HG02970 (cell line): Measurements from ENCODE around the gene GPR32.
"Not testable (repeated sequence)": the region's sequence is repeated elsewhere in the genome, so short reads cannot be mapped to it uniquely, and the experiment has no call there.

ENCODE experiments used
- ATAC-seq: cut with Tn5 transposase; IDR thresholded peaks from one replicate; pipeline ENCODE4 v1.9.1; 2021; ENCODE audit warnings: mild to moderate bottlenecking, moderate library complexity, moderate number of reproducible peaks; ENCODE audit not compliant: unreplicated experiment, low FRiP score

The GPR32 gene, protein sequence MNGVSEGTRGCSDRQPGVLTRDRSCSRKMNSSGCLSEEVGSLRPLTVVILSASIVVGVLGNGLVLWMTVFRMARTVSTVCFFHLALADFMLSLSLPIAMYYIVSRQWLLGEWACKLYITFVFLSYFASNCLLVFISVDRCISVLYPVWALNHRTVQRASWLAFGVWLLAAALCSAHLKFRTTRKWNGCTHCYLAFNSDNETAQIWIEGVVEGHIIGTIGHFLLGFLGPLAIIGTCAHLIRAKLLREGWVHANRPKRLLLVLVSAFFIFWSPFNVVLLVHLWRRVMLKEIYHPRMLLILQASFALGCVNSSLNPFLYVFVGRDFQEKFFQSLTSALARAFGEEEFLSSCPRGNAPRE

DNA sequence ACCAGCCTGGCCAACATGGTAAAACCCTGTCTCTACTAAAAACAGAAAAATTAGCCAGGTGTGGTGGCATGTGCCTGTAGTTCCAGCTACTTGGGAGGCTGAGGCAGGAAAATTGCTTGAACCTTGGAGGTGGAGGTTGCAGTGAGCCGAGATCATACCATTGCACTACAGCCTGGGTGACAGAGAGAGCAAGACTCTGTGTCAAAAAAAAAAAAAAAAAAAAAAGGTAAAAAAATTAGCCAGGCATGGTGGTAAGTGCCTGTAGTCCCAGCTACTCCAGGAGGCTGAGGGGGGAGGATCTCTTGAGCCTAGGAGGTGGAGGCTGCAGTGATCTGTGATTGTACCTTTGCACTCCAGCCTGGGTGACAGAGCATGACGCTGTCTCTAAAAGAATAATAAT is at the start of gene GPR32:
TSS of gene GPR32 (plus strand) at position 301 of the 400 bp plus-strand sequence. CDS start 137 bp downstream, outside the sequence.
- not testable (repeated sequence) for ATAC-seq

DNA sequence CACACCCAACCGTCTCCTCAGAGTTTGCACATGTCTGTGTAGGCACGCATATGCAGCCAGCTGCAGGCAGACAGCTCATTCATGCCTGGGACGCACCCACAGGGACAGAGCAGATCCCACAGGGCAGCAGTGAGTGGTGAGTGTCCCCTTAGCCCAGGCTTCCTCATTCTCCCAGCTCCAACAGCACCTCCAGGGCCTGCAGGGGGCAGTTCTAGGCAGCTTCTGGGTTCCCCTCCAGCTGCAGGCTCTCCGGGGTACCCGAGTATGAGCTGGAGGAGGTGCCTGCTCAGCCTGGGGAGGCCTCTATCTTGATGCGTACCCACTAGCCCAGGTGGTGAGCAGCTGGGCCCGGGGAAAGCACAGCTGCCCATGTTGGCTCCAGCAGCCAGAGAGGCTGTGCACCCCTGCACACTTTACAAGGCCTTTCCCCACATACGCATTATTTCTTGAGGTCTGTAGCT is 49.3 kb upstream of the GPR32 start:
- ATAC-seq, result no peak

DNA sequence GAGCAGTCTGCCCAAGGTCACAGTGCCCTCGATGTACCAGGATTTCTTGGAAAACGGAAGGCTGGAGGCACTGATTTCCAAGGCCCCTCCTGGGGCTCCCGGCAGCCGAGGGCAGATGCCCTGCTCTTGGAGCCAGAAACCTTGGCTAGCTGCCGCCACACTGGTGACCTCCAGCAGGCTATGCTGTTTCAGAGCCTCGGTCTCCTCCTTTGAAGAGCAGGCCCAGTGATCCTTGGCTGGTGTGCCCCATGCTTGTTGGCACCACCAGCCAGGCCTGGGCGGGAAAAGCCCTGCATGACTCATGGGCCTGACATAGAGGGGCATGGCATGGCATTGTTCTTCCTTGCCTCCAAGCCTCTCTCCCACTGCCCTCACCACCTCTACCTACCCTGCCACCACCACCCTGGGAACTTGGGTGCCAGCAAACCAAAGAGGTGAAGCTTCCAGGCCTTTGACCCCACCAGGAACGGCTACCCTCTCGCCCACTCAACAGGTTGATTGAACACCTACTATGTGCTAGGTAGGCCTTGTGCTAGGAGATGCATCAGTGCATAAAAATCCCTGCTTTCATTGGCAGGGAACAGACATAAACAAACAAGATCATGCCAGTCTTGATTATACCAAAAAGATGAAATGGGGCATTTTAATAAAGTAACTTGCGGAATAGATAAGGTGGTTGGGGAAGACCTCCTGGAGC is 48.7 kb upstream of the GPR32 start:
- ATAC-seq, result no peak

DNA sequence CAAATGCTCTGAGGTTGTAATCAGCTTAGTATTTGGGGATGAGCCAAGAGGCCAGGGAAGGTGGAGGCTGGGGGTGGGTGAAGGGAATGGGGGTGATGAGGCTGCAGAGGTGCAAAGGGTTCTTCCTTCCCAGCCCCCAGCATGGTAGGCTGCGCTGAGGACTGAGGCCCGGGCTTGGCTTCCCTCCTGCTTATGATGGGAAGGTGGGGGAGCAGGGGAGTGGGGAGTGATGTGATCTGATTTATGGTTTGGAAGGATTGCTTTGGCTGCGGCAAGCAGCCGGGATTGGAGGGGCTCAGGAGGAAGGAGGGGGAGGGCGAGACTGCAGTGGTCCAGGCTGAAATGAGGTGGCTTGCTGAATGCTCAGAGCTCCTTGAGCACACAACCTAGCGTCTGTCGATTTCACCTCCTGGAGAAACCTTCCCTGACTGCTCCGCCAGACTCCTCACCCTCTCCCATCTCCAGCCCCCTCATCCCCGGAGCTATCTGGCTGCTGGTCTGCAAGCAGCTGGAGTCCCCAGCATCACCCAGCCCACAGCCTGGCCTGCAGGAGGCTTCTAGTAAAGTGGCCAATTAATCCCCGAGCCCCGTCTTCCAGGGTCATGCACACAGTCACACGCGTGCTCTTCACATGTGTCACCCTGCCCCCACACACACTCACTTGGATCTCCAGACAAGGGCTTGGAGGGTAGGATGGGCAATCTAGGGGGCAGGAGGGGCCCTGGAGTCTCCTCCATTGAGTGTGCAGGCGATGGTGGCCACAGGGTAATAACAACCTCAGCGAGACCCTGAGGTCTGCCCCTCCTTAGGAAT is 47.9 kb upstream of the GPR32 start:
- no peak for ATAC-seq

DNA sequence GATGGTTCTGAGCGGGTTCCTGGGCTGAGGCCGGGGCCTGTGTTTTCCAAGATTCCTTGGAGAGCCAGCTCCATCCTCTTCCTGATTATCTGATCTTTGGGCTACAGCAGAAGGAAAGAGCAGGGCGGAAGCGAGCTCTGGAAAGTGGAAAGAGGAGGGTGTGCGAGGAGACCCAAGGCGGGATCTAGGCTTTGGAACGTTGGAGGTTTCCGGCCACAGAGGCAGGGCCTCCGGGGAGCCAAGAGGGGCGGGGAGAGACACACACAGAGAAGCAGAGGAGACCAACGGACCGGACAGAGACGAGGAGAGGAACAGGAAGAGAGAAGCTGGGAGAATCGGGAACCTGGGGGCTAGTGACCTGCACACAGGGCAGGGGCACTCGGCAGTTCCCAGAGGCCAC is 47.2 kb upstream of the GPR32 start, which contains the start of gene CLEC11A:
TSS of gene CLEC11A (plus strand) at position 296 of the 400 bp plus-strand sequence. CDS start 162 bp downstream, outside the sequence.
- no peak for ATAC-seq

DNA sequence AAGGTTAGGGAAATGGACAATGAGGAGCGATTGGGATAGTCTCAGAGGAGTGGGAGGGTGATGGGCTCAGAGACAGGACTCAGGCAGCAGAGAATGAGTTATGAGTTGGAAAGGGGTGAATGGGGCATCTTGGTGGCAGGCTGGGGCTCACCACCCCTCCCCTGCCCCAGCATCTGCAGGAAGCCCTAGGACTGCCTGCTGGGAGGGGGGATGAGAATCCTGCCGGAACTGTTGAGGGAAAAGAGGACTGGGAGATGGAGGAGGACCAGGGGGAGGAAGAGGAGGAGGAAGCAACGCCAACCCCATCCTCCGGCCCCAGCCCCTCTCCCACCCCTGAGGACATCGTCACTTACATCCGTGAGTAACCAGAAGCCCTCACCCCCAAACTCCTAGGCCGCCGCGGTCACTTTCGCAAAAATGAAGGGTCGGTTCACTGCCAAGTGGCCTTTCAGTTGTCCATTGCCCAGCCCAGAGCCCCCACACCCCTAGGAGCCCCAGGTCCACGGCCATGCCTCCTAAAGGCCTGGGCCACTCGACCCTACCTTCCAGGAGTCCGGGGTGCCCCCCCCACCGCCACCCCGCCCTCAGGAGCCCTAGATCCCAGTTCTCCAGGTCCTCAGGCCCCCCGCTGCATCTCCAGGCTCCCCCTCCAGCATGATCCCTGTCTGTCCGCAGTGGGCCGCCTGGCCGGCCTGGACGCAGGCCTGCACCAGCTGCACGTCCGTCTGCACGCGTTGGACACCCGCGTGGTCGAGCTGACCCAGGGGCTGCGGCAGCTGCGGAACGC is 46.3 kb upstream of the GPR32 start:
- no peak for ATAC-seq

DNA sequence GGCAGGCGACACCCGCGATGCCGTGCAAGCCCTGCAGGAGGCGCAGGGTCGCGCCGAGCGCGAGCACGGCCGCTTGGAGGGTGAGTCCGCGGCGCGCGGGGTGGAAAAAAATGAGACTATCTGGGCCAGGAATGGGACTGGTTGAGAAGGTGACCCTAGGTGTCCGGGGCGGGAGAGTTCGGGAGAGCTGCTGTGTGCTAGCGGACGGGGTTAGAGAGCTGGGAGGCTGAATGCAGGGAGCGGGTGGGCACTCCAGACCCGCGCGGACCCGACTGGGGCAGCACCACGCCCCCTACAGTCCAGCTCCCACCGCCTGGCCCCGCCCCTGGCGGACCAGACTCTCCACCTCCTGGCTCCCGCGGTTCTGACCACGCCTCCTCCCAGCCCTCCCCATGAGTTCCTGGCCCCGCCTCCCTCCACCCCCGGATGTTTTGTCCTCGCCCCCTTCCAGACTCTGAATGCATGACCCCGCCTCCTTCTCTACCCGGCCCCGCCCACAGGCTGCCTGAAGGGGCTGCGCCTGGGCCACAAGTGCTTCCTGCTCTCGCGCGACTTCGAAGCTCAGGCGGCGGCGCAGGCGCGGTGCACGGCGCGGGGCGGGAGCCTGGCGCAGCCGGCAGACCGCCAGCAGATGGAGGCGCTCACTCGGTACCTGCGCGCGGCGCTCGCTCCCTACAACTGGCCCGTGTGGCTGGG is 45.6 kb upstream of the GPR32 start:
- peak; percentile 57 for ATAC-seq

DNA sequence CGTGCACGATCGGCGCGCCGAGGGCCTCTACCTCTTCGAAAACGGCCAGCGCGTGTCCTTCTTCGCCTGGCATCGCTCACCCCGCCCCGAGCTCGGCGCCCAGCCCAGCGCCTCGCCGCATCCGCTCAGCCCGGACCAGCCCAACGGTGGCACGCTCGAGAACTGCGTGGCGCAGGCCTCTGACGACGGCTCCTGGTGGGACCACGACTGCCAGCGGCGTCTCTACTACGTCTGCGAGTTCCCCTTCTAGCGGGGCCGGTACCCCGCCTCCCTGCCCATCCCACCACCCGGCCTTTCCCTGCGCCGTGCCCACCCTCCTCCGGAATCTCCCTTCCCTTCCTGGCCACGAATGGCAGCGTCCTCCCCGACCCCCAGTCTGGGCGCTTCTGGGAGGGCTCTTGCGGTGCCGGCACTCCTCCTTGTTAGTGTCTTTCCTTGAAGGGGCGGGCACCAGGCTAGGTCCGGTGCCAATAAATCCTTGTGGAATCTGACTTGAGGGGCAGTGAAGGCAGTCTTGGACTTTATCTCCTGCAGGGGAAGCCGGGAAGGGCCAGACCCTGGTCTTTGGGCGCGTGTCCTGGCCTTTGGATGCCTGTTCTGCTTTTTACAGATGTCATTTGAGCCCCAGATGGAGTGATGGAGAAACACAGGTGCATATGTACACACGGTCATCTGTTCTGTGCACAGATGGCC is 44.9 kb upstream of the GPR32 start:
- ATAC-seq, result no peak

DNA sequence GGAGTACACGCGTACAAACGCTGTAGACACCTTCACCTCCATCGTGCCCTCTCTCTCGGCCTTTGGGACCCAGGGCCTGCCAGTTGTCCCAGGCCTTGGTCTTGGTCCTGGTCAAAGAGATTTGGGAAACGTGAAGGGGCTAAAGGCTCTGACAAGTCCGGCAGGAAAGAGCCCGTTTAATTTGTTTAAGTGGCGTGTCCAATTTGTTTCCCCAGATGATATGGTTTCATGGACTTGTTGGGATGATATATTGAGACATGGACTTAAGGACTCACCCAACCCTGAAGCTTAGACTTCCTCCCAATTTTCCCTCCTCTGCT is 44.4 kb upstream of the GPR32 start:
- ATAC-seq, result no peak

DNA sequence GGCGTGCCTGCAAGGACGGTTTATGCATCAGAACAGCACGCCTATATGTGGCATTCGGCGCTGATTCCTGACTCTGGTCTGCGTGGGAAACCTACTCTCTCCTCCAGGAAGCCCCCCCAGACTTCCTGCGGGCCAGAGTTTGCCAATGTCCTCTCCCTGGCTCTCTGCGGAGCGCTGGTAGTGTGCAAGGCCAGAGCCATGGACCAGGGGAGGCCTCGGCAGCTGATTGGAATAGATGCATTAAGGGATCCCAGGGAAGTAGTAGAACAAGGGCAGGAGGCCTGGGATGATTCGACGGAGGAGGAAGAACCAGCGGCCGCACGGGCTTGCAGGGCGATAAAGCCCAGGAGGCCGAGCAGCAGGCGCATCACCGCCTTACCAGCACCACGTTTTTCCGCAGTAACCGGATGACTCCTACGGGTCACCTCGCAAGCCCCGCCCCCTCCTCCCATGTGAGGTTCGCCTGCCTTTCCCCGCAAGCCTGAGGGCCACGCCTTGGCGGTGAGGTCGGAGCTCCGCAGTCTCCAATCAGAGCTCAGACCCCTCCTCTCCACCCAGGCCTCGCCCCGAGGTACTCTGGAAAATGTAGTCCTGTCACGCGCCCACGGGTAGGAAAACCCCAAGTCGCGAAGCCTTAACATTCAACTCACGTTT is 42.1 kb upstream of the GPR32 start:
- ATAC-seq, result no peak

DNA sequence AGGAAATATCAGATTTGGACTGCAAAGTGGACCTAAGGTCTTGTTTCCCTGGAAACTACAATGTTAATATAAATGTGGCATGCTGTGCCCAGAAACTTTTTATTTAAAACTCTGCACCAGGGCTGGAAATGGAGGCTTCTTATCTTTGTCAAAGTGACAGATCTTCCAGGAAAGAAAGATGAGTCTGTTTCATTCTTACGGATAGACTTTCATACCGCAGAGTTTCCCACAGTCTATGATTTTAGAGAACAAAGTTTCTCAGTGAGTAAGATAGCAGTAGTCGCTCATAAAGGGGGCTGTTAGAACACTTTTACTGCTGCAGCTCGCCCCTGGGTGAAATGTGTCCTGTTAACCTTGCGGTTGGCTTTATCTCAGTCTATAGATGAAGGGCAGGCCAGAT is 40.4 kb upstream of the GPR32 start:
- no peak for ATAC-seq

DNA sequence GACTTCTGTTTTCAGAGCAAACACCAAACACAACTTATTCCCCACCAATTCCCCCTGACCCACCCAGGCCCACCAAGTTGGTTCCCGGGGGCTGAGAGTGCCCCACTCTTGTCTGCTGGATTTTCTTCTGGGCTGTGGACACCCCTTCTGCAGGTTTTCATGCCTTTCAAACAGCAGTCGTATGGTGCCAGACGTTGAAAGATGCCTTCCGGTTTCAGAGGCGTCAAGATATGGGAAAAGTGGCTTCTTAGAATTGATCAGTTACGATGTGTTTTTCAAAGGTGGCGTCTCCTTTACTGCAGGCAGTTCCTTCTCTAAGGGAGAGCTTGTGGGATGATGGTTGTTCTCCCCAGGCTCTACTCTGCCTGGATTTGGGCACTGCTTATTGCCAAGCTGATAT is 34.4 kb upstream of the GPR32 start:
- ATAC-seq, result no peak

DNA sequence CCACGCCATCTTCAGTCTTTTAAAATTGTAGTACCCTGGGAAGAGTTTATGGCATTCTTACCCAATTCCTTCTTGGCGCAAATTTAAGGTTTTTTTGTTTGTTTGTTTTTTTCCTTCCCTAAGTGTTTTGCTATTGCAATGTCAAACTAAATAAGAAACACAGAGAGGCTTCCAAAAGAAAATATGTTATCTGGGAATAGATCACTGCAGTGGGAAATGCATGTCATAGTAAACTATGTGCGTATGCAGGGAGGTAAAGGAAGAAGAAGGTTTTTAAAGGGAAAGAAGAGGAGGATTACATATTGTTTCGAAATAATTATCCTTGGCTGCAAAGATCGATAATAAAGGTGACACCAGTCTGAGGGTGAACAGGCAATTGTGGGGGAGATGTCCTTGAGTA is 33.9 kb upstream of the GPR32 start:
- ATAC-seq, result no peak

DNA sequence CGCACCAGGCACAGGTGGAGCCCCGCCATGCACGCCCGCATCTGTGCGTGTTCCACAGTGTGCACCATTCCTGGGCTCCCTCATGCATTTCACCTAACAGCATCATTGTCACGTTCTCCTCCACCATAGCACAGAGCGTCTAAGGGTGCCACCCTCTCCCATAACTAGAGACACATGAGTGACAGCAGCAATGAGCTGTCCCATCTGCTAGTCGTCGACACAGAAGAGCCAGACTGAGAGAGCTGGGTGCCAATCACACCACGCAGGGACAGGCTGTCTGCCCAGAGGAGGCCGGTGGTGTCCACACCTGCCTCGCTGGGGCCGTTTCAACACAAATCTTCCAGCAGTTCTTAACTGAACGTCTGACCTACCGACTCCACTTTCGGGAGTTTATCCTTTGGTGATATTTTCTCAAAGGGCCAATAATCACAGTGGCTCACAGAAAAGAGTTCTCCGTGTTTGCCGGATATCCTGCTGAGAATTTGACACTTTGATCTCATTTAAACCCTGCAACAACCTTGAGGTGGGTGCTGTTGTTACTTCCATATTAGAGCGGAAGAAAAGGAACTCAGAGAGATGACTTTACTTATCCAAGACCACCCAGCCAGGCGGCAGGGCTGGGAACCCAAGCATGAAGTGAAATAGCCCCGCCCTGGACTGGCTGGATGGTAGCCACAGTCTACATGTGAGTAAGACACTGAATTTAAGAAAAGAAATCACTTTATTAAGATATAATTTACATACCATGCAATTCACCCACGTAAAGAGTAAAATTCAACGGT is 30.9 kb upstream of the GPR32 start:
- no peak for ATAC-seq

DNA sequence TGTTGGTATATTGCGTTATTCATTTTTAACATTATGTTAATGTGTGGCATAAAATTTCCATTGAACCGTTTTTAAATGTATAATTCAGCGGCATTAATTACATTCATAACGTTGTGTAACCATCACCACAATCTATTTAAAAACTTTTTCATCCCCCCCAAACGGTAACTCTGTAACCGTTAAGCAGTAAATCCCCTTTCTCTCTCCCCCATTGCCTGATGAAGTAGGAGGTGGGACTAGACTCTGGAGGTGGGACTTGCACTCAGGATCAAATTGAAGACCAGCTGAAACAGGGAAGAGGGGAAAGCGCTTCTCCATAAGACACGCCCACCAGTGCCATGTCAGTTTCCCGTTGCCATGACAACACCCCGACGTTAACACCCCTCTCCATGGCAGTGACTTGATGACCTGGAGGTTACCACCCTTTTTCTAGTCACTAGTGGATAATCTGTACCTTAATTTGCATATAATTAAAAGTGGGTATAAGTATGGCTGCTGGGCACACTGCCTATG is 30.3 kb upstream of the GPR32 start:
- ATAC-seq, result no peak

DNA sequence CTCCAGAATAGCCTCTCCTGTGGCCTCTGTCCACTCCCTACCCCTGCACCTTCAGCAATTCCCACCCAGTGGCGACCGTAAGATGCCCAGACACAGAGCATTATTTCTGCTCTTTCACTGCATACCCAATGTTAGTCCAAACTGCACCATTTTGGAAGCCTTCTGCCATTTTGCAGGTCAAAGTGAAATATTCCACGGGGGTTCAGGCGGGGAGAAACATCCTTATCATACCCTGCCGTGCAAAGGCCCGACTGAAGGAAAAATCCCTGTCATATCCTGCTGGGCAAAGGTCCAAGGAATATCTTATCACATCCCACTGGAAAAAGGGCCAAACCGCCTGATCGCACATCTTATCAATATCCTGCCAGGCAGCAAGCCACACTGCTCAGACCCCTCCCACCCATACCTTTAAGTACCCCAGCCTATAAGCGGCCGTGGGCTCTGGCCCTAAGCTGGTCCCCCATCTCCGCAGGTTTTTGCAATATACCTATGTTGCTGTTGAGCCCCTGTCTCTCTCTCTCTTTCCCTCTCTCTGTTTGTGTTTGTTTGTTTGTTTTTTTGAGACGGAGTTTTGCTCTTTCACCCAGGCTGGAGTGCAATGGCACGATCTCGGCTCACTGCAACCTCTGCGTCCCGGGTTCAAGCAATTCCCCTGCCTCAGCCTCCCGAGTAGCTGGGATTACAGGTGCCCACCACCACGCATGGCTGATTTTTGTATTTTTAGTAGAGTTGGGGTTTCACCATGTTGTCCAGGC is 28.9 kb upstream of the GPR32 start:
- no peak for ATAC-seq

DNA sequence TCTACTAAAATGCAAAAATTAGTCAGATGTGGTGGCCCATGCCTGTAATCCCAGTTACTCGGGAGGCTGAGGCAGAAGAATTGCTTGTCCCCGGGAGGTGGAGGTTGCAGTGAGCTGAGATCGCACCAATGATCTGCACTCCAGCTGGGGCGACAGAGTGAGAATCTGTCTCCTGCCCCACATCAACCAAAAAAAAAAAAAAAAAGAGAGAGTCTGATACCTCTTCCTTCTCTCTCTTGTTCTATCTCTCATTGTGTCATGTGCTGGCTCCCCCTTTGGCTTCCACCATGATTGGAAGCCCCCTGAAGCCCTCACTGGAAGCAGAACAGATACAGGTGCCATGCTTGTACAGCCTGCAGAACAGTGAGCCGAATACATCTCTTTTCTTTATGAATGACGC is 26.7 kb upstream of the GPR32 start:
- no peak for ATAC-seq
